HG02852 (cell line): ENCODE data around the gene TLE3.

Experiments
- ATAC-seq: cut with Tn5 transposase; IDR thresholded peaks from one replicate; pipeline ENCODE4 v1.9.1; 2021; ENCODE audit warnings: mild to moderate bottlenecking, moderate library complexity; ENCODE audit not compliant: unreplicated experiment

TLE3 gene

DNA sequence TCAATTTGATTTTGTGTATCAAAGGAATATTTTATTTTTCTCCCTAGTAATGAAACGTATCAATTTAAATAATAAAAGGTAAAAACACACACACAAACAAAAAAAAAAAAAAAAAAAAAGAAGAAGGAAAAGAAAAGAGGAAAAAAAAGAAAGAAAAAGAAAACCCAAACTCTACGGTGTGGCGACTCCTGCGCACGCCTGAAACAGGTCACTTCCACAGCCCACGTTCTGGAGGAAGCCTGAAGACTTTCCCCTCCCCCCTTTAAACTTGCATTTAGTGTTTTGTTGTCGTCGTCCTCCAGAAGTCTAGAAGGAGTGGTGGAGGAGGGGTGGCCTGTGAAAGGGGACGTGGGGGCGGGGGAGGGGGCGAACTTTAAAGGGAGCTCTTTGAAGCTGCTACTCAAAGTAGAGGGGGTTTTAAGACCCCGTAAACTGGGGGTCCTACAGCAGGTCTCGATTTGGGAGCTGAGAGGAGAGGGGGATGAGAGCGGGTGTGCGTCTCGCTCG lies 2.3 kb upstream of the TLE3 start:
- ATAC-seq, result no peak

- peak; percentile 55 for ATAC-seq
Measured at GRCh38 chr15:70099167-70099966, 1.6 kb upstream of the TLE3 start.

- no peak for ATAC-seq
Measured at GRCh38 chr15:70098461-70099166, 897 bp upstream of the TLE3 start.

DNA sequence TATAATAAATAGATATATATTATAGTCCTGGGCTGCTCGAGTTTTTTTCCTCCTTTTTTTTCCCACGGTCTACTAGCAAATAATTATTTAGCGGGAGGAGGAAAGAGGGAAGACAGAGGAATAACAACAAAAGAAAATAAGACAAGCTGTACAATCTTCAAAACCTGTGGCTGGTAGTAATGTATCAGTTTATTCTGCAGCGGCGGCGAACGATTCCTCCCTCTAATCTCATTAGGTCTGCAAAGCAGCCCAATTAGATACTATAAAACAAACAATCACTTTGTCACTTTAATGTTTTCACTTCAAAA lies 390 bp upstream of the TLE3 start:
- ATAC-seq, result no peak

DNA sequence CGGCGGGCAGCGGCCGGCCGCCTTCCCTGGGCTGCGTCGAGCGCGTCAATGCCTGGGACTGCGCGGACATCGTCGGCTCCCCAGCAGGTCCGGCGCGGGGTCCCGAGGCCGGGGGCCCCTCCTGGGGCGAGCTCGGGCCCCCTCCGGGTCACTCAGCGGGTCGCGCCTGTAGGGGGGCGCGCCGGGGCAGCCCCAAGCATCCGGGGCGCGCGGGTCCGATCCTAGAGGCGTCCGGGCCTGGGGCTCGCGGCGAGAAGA lies 725 bp downstream of the TLE3 start:
- ATAC-seq, result no peak

GRCh38 chr15:70096215-70097062 lies 1.3 kb downstream of the TLE3 start:
- no peak for ATAC-seq

- ATAC-seq, result no peak
Measured at GRCh38 chr15:70095408-70096214, 2.1 kb downstream of the TLE3 start.

DNA sequence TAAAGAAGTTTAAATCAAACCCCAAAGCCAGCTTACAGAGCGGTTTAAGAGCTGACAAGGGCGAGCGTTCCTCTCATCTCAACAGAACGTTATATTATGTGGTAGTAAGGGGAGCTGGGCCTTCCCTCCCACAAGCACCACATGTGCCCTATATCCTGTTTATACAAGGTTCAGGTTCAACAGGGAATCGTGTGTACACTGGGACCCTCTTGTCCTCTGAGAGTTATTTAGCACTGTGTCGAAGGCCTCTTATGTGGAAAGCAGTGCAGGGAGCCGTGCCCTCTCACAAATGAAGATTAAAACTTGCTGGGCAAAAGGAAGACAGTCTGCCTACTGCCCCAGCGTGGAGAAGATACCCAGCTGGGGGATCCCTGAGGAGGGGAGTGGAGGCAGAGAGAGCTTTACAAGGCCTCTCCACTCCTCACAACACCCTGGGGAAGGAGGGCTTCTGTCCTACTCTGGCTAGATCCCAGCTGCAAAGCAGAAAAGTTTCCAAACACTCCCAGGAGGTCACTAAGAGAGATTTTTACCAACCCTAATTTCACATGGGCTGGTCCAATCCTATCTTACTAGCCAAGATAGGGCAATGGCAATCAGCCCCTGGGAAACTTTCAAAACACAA lies 2.9 kb downstream of the TLE3 start:
- ATAC-seq, result no peak

DNA sequence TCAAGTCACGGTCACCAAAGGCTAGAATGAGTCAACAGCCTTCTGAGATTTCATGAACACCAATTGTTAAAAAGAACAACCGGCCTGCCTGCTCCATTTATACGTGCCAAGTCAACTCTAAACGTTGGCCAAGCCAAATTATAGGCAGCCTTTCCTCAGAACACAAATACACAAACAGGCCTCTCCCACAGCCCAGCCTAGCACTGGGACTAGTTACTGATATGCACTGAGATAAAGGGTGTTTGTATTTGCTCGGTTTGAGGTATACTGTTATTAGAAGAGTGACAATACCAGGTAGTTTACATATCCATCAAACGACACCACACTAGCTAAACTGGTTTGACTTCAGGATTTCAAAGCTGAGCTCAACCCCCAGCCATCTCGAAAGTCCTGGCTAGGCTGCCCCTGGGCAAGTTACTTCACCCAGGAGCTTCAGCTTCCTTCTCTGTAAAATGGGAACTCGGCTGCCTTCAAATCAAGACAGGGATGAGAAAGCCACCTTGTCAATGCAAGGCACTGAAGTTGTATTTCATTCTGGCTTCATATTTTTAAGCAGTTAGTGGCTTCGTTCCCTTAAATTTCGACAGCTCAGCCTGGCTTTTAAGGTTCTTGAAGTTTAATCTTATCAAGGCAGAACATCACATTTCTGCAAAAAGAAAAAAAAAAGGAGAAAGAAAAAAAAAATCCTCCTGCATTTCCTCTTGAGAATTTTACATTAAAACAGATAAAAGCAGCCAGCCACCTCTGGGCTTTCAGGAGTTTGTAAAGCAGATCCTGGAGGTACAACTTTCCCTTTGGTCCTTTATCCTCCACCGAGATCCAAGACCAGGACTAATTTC lies 4.0 kb downstream of the TLE3 start:
- ATAC-seq, result no peak

GRCh38 chr15:70093070-70093469 lies 4.6 kb downstream of the TLE3 start:
- ATAC-seq, result no peak

DNA sequence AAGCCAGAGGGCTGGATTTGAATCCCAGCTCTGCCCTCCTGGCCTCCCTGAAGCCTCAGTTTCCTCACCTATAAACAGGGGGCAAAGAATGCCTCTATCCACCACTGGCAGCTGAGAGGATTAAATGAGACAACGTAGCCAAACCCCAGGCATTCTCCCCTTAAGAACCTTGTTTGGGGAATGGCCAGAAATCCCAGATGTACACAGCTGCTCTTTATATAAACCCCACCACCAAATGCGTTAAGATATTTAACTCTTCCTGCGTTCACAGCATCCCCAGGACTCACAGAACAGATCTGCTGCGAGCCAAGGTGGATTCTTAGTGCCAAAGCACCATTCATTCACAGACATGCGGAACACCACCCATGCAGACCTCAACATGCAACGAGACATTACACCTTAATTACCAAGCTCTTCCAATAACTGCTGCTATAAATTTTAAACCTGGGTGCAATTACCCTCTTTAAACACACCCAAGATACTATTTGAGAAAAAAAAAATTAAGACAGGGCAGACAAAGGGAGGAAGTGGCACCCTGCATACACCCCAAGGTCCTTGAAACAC lies 5.2 kb downstream of the TLE3 start:
- no peak for ATAC-seq

- ATAC-seq, result no peak
Measured at GRCh38 chr15:70091726-70092463, 5.8 kb downstream of the TLE3 start.

DNA sequence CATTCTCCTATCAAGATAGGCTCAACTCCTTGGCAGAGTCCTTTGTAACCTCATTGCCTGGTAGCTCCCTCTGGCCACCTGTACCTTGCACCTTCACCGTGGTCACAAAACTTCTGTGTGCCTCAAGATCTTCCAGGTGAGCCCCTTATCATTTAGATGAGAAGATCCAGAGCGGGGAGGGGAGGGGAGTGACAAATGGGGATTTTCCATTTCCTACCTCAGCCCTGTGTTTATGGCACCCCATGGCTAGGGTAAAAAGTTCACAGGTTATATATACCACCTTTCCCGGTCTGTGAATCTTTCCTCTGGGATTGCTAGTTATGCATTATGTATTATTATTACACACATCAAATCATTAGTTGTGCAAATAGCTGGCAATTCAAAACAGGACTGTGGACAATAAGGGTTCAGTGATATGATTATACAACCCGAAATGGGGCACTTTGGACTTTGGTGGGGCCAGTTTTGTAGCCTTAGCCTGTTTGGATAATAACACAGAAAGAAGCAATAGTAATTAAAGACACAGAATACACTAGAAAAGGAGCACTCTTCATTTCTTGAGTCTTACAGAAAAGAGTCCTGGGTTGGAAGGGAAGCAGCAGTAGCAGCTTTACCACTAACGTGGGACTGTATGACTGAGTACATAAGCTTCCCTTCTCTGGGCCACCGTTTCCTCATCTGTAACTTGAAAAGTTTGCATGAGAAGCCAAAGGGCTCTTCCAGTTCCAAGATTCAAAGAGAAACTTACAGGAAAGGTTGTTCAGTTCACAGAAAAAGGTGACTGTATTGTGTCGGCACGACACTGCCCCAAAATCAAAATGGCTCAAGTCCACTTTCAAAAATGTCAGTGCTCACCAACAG lies 7.1 kb downstream of the TLE3 start:
- ATAC-seq, result no peak

GRCh38 chr15:70089692-70089971 lies 8.1 kb downstream of the TLE3 start:
- no peak for ATAC-seq

DNA sequence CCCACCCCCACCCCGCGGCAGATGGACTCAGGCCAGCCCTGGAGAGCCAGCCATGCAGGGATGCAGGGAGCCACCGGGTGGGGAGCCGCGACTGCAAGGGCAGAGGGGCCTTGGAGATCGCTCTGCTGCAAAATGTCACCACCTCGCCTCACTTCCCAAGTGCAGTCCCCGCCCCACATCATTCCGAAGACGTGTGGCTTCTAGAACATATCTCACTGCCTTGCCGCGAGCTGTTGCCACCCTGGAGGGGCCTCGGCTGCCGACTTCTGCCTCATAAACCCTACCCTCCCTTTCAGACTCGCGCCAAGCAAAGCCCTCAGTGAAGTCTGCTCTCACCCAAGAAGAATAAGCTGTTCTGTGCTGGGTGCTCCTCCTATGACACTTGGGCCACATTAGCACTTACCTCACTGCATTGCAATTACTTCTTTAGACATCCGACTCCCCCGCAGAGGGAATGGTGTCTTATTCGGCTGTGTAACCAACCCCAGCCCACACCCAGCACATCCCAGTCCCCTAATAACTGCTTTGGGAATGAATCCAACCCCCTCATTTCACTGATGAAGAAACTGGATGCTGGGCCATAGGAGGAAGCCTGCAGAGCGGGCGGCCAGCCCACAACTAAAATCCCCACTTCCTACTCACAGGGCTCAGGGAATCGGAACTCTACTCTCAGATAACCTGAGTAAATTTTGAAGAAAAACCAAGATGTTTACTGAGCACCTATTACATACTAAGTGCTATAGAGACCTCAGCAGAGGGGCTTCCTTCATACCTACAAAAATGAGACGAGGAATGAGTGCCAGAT lies 8.6 kb downstream of the TLE3 start:
- ATAC-seq, result no peak

GRCh38 chr15:70088455-70088854 lies 9.3 kb downstream of the TLE3 start:
- ATAC-seq, result no peak

DNA sequence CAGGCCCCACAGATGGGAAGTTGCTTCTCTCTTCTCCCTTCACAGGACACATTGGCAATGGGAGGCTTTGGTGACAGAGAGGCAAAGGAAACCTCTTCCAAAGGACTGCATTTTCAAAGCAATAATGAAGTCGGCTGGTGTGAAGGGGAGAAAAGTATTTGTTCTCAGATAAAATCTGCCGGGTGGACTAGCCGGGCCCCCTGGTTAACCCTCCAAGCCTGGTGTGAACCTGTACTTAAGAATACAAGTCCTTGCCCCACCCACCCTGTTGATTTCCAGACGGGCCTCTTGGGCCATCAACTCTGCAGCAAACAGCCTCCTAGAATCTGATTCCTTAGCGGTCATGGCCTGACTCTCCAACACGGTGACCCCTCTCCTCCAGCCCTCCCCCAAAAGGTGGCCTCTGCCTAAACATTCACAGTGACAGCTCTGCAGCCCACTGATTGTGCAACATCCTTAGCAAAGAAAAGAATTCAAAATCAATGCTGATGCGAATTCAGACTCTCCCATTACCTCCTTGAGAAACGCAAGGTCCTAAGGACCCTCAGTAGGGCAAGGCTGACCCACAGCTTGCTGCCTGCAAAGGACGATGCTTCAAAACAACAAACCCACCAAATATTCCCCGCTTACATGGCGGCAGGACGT lies 9.9 kb downstream of the TLE3 start:
- no peak for ATAC-seq
